DLD1 (cell line): Measurements from ENCODE around the gene ASTN2.

ENCODE experiments used
- in situ Hi-C: cut with HindIII; loops from 2 replicates; pipeline ENCODE4 v1.10.0; 2017; ENCODE audit warnings: low sequenced_read_pairs

The ASTN2 gene

GRCh38 chr9:117414220-117414905, 494 bp downstream of the ASTN2 start:
- in situ Hi-C loops, result no loop called here

- in situ Hi-C loops, result no loop called here
Observed at GRCh38 chr9:117413346-117414219, 1.3 kb downstream of the ASTN2 start.

GRCh38 chr9:117412841-117413240, 2.0 kb downstream of the ASTN2 start:
- in situ Hi-C loops, result no loop called here

- in situ Hi-C loops, result no loop called here
Observed at GRCh38 chr9:117412006-117412715, 2.7 kb downstream of the ASTN2 start.

- in situ Hi-C loops, result no loop called here
Observed at GRCh38 chr9:117411547-117411946, 3.3 kb downstream of the ASTN2 start.

GRCh38 chr9:117409321-117409720, 5.5 kb downstream of the ASTN2 start:
- in situ Hi-C loops, result no loop called here

- in situ Hi-C loops, result no loop called here
Observed at GRCh38 chr9:117407436-117408022, 7.3 kb downstream of the ASTN2 start.

- in situ Hi-C loops, result no loop called here
Observed at GRCh38 chr9:117405950-117406705, 8.7 kb downstream of the ASTN2 start.

- in situ Hi-C loops, result no loop called here
Observed at GRCh38 chr9:117403848-117404247, 11.0 kb downstream of the ASTN2 start.

GRCh38 chr9:117403403-117403811, 11.4 kb downstream of the ASTN2 start:
- in situ Hi-C loops, result no loop called here

GRCh38 chr9:117400171-117400570, 14.7 kb downstream of the ASTN2 start:
- in situ Hi-C loops, result no loop called here

GRCh38 chr9:117395151-117395650, 19.7 kb downstream of the ASTN2 start:
- in situ Hi-C loops, result no loop called here

- in situ Hi-C loops, result no loop called here
Observed at GRCh38 chr9:117394655-117395054, 20.2 kb downstream of the ASTN2 start.

- in situ Hi-C loops, result no loop called here
Observed at GRCh38 chr9:117392992-117393391, 21.9 kb downstream of the ASTN2 start.

- in situ Hi-C loops, result no loop called here
Observed at GRCh38 chr9:117387422-117387821, 27.4 kb downstream of the ASTN2 start.

- in situ Hi-C loops, result no loop called here
Observed at GRCh38 chr9:117379341-117379740, 35.5 kb downstream of the ASTN2 start.

GRCh38 chr9:117377046-117377445, 37.8 kb downstream of the ASTN2 start:
- in situ Hi-C loops, result no loop called here

GRCh38 chr9:117375956-117376355, 38.9 kb downstream of the ASTN2 start:
- in situ Hi-C loops, result no loop called here

- in situ Hi-C loops, result no loop called here
Observed at GRCh38 chr9:117374076-117374725, 40.7 kb downstream of the ASTN2 start.
